Nephron progenitor cell (in vitro differentiated cells): Measurements from ENCODE around the gene KIAA1210.

Experiments
- DNase-seq: peaks from one replicate; pipeline ENCODE4 v3.0.0; 2021
- H3K27ac Mint-ChIP-seq: 2 replicates; pipeline ENCODE4 v1.8.0; 2021; ENCODE audit warnings: mild to moderate bottlenecking, moderate library complexity, mixed read lengths
- H3K27me3 Mint-ChIP-seq: 2 replicates; pipeline ENCODE4 v1.8.0; 2021; ENCODE audit warnings: mild to moderate bottlenecking, low read depth, mixed read lengths; ENCODE audit not compliant: poor library complexity
- H3K36me3 Mint-ChIP-seq: 2 replicates; pipeline ENCODE4 v1.8.0; 2021; ENCODE audit warnings: low read depth, mixed read lengths
- H3K4me1 Mint-ChIP-seq: 2 replicates; pipeline ENCODE4 v1.8.0; 2021; ENCODE audit warnings: mixed read lengths
- H3K4me3 Mint-ChIP-seq: 2 replicates; pipeline ENCODE4 v1.8.0; 2021; ENCODE audit warnings: mild to moderate bottlenecking, moderate library complexity, mixed read lengths
- H3K9me3 Mint-ChIP-seq: 2 replicates; pipeline ENCODE4 v1.8.0; 2021; ENCODE audit warnings: mild to moderate bottlenecking, moderate library complexity, mixed read lengths
- CTCF ChIP-seq: fragments of 200-600 bp; sonication (generic); IDR thresholded peaks from 2 replicates; pipeline ENCODE4 v1.5.0; 2021; ENCODE audit warnings: antibody characterized with exemption

KIAA1210 gene

GRCh38 chrX:119134466-119134865, 6.9 kb upstream of the KIAA1210 start:
- H3K27me3 Mint-ChIP-seq, result peaks cover 4% of the 10 kb centered on the region
- H3K4me3 Mint-ChIP-seq, result no peak overlapping the region
- no peak for TF ChIP-seq CTCF
- H3K27ac Mint-ChIP-seq, result no peak overlapping the region
- DNase-seq, result no peak
- no peaks in the 10 kb centered on the region for H3K36me3 Mint-ChIP-seq
- peaks cover 42% of the 10 kb centered on the region for H3K9me3 Mint-ChIP-seq
- H3K4me1 Mint-ChIP-seq, result no peaks in the 10 kb centered on the region

GRCh38 chrX:119132961-119133360, 5.3 kb upstream of the KIAA1210 start:
- Mint-ChIP-seq H3K4me3 (no peak overlapping the region), H3K9me3 (peaks cover 41% of the 10 kb centered on the region), H3K4me1 (no peaks in the 10 kb centered on the region), H3K36me3 (no peaks in the 10 kb centered on the region), H3K27ac (no peak overlapping the region), H3K27me3 (peaks cover 3% of the 10 kb centered on the region)
- no peak for DNase-seq
- no peak for TF ChIP-seq CTCF

- DNase-seq, result no peak
- Mint-ChIP-seq H3K4me3 (no peak overlapping the region), H3K27me3 (no peaks in the 10 kb centered on the region), H3K9me3 (peaks cover 39% of the 10 kb centered on the region), H3K27ac (no peak overlapping the region), H3K4me1 (no peaks in the 10 kb centered on the region), H3K36me3 (no peaks in the 10 kb centered on the region)
- TF ChIP-seq CTCF, result no peak
Measured at GRCh38 chrX:119132316-119132715, 4.7 kb upstream of the KIAA1210 start.

GRCh38 chrX:119130911-119131310, 3.3 kb upstream of the KIAA1210 start:
- Mint-ChIP-seq H3K9me3 (peaks cover 42% of the 10 kb centered on the region), H3K36me3 (no peaks in the 10 kb centered on the region), H3K27me3 (no peaks in the 10 kb centered on the region), H3K27ac (no peak overlapping the region), H3K4me3 (no peak overlapping the region), H3K4me1 (no peaks in the 10 kb centered on the region)
- TF ChIP-seq CTCF, result no peak
- no peak for DNase-seq

- Mint-ChIP-seq H3K9me3 (peaks cover 37% of the 10 kb centered on the region), H3K4me3 (no peak overlapping the region), H3K27me3 (peaks cover 9% of the 10 kb centered on the region), H3K27ac (no peak overlapping the region), H3K4me1 (no peaks in the 10 kb centered on the region), H3K36me3 (no peaks in the 10 kb centered on the region)
- no peak for DNase-seq
- no peak for TF ChIP-seq CTCF
Measured at GRCh38 chrX:119121341-119121740, 6.3 kb downstream of the KIAA1210 start.

GRCh38 chrX:119118780-119119395, 8.7 kb downstream of the KIAA1210 start:
- Mint-ChIP-seq H3K36me3 (no peaks in the 10 kb centered on the region), H3K9me3 (peaks cover 36% of the 10 kb centered on the region), H3K4me1 (no peaks in the 10 kb centered on the region), H3K27me3 (peaks cover 6% of the 10 kb centered on the region), H3K4me3 (no peak overlapping the region), H3K27ac (no peak overlapping the region)
- peak; percentile 68 for TF ChIP-seq CTCF
- peak; percentile 68 for DNase-seq
